Nucleus accumbens (tissue), 56 donors: ENCODE results near the gene OTOF.

Experiments
- DNase-seq, 56 donors: peaks; one replicate each; lab custom pipeline; 2025; lab: John Stamatoyannopoulos, UW

OTOF gene

GRCh38 chr2:26454561-26455001 is 23.3 kb downstream of the OTOF start:
- DNase-seq = no peak

- DNase-seq = no peak
Measured at GRCh38 chr2:26453421-26454329, 24.2 kb downstream of the OTOF start.

- no peak for DNase-seq
Measured at GRCh38 chr2:26451700-26452099, 26.2 kb downstream of the OTOF start.

GRCh38 chr2:26450031-26450635 is 27.8 kb downstream of the OTOF start:
- no peak for DNase-seq

DNA sequence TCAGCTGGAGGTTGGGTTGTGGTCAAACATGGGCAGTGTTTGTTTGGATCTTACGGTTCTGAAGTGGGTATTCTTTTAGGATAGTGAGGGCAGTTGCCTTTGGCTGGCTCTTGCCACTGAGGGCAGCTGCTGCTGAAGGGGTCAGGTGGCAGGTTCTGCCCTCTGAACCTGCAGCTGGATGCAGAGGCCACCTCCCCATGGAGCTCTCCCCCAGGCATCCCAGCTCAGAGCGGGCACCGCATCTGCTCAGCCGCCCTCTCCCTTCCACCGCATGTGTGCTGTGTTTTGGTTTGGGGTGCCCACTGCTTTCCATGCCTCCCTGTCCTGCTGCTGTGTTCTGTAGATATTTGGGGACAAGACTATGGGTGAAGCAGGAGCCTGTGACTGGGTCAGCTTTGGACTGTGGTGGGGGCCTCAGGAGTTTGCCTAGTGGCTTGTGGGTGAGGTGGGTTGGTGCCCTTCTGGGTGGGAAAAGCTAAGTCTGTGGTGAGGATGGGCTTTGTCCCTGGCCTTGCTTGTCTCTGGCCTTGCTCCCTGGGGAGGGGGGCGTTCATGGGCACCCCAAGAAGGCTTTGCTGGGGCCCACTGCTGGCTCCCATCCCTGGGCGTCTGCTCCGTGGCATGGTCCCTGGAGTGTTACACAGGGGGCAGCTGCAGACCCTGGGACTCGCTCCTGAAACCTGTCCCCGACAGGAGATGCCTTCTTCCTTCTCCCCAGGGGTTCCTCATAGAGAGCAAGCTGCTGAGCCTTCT is 28.5 kb downstream of the OTOF start:
- DNase-seq = no peak

- DNase-seq = no peak
Measured at GRCh38 chr2:26448651-26449050, 29.3 kb downstream of the OTOF start.

DNA sequence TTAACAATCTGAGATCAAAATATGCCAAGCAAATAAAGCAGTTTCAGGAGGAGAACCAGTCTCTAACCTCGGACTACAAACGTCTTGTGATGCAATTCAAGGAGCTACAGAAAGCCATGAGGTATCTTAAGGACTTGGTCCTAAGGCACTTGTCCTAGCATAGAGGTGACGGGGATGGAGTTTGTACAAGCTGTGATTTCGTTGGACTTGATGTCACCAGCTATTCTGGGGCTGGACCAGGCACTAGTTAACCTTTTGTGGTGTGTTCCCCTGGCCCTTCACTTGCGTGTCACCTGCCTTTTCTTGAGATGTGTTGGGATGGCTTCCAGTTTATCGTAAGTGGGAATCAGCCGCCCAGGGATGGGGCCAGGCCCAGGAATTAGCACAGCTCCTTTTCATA is 33.7 kb downstream of the OTOF start:
- no peak for DNase-seq

GRCh38 chr2:26442707-26443106 is 35.2 kb downstream of the OTOF start:
- no peak for DNase-seq

DNA sequence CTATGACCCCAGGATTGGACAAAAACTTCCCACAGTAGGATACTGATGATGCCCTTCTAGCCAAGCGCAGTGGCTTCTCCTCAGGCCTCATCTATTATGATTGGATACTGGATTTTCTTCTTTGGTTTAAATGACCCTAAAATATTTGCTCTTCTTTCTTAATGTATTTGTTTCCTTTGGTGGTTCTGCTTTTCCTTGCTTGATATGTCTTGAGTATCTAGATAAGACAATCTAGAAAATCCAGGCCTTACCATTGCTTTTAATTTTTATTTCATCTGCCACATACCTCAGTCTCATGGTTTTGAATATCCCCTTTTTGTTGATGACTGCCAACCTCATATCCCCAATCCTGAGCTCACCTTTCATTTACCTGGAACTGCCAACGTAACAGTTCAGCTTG is 35.6 kb downstream of the OTOF start:
- DNase-seq = no peak

GRCh38 chr2:26438926-26439325 is 39.0 kb downstream of the OTOF start:
- DNase-seq = no peak

DNA sequence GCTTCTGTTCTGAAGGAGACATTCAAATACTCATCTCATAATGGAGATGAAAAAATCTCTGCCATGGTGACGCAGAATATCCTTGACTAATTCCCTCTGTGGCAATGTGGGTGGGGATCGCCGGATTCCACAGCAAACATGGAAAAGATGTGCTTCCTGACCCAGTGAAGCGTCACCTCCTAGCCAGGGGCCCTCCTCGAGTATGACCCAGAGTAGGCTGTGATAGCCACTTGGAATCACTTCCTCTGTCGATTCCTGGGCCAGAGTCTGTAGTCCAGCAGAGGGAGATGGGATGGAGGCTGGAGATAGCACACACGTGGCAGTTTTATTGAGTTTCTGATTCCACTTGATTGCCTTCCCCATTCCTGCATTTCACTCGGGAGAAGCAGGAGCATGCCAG is 39.4 kb downstream of the OTOF start:
- DNase-seq = no peak

DNA sequence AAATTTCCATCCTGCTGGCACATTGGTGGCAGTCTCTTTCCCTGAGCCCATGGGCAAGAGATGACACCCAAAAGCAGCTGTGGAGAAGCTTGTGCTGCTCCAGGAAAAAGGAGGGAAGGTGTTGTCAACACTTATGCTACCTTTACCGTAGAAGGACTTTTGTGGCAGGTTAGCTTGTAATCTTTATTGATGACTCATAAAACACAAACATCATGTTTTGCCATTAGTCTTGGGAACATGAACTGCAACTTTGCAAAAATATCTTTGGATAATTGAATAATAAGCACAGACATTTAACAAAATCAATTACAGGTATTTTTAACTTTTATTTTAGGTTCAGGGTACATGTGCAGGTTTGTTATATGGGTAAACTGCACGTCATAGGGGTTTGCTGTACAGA is 42.8 kb downstream of the OTOF start:
- no peak for DNase-seq

GRCh38 chr2:26432859-26433258 is 45.1 kb downstream of the OTOF start:
- no peak for DNase-seq

DNA sequence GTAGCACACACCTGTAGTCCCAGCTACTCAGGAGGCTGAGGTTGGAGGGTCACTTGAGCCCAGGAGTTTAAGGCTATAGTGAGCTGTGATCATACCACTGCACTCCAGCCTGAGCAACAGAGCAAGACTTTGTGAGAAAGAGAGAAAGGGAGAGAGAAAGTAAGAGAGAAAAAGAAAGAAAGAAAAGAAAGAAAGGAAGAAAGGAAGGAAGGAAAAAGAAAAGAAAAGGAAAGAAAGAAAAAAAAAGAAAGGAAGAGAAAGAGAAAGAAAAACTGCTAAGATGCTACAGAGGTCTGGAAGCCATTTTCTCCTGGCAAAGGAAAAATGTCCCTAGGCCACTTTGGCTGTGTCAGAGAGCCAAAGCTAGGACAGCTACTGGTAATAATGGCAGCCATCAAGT is 45.6 kb downstream of the OTOF start:
- no peak for DNase-seq

GRCh38 chr2:26430826-26431225 is 47.1 kb downstream of the OTOF start:
- DNase-seq = no peak

DNA sequence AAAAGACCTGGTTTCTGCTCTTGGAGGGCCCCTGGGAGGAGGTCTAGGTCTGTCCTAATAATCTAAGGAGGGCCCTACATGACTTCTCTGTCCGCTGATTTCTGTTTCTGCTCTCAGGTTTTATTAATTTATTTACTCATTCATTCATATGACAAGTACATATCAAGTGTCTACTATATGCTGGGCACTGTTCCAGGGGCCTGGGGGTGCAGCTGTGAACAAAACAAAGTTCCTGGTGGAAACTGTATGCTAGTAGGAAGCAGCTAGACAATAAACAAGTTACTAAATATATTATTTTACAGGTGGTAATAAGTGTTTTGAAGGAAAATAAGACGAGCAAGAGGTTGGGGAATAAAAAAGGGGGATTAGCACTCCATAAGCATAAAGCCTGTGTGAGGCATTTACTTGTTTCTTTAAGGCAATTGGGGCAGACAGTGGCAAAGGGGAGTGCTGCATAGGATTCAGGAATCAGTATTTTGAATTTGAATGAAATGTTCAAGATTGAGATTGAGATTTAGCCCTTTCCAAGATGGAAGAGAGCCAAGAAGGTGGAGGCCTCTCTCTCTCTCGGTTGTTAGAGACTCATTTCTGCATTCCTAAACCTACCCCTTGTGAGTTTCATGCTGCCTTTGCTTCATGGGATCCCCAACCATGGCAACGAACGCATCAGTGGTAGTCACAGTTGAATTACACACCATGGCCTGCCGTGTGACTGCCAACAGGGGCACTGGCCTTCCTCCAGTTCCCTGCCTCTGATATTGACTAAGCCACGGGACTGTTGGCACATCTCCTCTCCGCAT is 47.9 kb downstream of the OTOF start:
- DNase-seq = peak in 5 of 56 donors; percentile 1 to 32 (median 22)

GRCh38 chr2:26428846-26429245 is 49.1 kb downstream of the OTOF start:
- no peak for DNase-seq

GRCh38 chr2:26424221-26424620 is 53.7 kb downstream of the OTOF start:
- DNase-seq = no peak

DNA sequence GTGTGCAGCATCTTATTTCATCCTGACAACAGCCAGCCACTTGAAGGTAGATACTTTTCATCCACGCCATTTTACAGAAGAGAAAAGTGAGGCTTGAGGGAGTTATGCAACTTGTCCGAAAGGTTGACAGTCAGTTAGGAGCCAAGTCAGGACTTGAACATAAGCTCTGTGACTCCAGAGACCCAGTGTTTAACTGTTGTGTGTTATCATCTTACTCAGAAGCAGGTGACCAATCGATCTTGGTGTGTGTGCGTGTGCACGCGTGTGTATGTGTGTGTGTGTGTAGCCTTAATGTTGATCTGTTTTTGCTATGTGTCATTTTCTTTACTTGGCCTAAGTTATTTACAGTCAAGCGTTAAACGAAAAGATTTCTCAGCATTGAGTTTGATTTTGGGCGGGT is 54.2 kb downstream of the OTOF start:
- DNase-seq = no peak

GRCh38 chr2:26422947-26423629 is 54.8 kb downstream of the OTOF start:
- DNase-seq = no peak
